Epithelial cell of prostate (primary cell): ENCODE data around the gene CYP1A2.
A peak's percentile ranks its signal among the peaks of the same experiment; 100 is the strongest.
"Not testable (repeated sequence)": the region's sequence is repeated elsewhere in the genome, so short reads cannot be mapped to it uniquely, and the experiment has no call there.

ENCODE experiments used
- DNase-seq: peaks from one replicate; pipeline ENCODE4 v3.0.0-alpha.2; 2011; ENCODE audit warnings: low read depth, low spot score
- H3K27ac ChIP-seq: fragments of 450-650 bp; 2 replicates; pipeline ENCODE4 v1.5.1; 2017; ENCODE audit warnings: mild to moderate bottlenecking

The CYP1A2 gene

DNA sequence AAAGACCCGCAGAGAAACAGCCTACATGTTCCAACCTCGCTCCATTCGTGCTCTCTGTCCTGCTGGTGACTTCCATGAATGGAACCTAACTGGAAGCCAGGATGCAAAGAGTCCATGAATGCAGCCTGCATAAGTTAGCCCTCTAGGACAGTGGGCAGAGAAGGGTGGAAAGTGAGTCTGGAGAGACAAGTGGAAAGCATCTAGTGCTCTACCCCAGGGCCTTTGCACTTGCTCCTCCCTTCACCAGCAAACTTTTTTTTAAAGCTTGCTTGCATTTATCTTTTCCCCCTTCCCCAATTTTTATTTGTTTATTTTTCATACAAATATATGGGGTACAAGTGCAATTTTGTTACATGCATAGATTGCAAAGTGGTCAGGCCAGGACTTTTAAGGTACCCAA is 15.4 kb upstream of the CYP1A2 start:
- H3K27ac ChIP-seq, result no peak overlapping the region
- DNase-seq, result no peak

DNA sequence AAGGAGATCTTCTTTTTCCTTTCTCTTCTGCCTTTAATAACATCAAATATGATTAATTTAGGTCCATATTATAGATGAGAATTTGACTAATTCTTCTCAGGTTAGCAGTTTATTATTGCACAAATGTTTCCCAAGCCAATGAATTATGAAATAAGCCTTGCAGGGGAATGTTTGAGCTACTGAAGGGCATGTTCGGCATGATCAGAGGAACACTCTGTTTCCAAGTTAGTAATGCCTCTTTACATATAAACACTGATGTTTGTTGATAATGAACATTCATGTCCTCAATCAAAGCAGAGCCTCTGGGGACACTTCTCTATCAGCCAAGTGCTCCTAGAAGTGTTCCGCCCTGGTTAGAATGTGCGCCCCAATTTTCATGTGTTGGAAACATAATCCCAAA is 13.3 kb upstream of the CYP1A2 start:
- no peak overlapping the region for H3K27ac ChIP-seq
- no peak for DNase-seq

DNA sequence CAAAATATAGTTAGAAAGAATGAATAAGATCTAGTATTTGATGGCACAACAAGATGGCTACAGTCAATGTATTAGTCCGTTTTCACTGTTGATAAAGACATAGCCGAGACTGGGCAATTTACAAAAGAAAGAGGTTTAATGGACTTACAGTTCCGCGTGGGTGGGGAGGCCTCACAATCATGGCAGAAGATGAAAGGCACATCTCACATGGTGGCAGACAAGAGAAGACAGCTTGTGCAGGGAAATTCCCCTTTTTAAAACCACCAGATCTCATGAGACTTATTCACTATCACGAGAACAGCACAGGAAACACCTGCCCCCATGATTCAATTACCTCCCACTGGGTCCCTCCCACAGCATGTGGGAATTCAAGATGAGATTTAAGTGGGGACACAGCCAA is 10.4 kb upstream of the CYP1A2 start:
- DNase-seq, H3K27ac ChIP-seq: not testable (repeated sequence)

DNA sequence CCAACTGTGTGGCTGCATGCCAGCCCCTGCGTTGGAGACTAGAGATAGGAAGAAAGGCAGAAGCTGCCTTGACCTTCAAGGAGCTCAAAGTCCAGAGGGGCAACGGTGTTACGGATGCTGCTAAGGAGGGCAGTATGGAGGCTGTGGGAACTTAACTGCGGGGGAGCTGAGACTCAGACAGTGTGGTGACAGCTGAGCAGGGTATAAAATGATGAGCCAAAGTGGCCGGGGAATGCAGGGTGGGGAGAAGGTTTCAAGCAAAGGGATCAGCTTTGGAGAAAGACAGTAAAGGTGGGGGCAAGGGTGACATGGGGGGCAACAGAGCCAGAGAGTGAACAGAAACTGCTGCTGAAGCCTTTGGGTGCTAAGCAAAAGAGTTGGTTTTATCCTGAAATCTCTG is 6.2 kb upstream of the CYP1A2 start:
- no peak overlapping the region for H3K27ac ChIP-seq
- no peak for DNase-seq

DNA sequence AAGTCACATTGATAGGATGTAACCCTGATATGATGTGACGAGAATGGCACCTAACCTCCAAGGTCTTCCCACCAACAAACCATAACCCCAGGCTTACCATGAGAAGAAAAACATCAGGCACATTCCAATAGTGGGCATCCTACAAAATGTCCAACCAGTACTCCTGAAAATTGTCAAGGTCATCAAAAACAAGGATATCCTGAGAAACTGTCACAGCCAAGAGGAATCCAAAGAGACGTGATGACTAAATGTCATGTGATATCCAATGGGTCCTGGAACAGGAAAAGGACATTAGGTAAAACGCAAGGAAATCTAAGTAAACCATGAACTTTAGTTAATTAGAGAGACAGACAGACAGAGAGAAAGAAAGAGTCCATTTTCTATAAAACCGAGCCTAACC is 2.3 kb upstream of the CYP1A2 start:
- no peak overlapping the region for H3K27ac ChIP-seq

DNA sequence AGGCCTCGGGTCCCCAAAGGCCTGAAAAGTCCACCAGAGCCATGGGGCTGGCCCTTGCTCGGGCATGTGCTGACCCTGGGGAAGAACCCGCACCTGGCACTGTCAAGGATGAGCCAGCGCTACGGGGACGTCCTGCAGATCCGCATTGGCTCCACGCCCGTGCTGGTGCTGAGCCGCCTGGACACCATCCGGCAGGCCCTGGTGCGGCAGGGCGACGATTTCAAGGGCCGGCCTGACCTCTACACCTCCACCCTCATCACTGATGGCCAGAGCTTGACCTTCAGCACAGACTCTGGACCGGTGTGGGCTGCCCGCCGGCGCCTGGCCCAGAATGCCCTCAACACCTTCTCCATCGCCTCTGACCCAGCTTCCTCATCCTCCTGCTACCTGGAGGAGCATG is 1.2 kb downstream of the CYP1A2 start:
- no peak overlapping the region for H3K27ac ChIP-seq

More for the DNA sequence above, 2.3 kb upstream of the CYP1A2 start:
- no peak for DNase-seq

DNA sequence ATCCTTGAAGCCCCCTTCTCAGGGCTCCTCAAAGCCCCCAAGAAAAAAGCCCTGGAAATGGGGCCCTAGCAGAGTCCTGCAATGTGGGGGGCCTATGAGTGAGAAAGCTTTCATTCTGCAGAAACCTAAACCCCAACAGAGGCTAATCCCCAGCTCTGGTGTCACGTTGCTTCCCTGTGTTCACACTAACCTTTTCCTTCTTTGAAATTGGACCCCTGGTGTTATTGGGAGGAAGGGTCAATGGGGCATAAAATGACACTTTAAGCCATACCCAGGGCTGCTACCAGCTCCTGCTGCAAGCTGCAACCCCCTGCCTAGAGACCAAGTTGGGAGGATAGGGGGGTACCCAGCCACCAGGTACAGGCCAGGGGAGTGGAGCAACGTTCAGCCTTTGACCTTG is 2.1 kb downstream of the CYP1A2 start:
- H3K27ac ChIP-seq, result no peak overlapping the region
- no peak for DNase-seq

More for the DNA sequence above, 1.2 kb downstream of the CYP1A2 start:
- no peak for DNase-seq

DNA sequence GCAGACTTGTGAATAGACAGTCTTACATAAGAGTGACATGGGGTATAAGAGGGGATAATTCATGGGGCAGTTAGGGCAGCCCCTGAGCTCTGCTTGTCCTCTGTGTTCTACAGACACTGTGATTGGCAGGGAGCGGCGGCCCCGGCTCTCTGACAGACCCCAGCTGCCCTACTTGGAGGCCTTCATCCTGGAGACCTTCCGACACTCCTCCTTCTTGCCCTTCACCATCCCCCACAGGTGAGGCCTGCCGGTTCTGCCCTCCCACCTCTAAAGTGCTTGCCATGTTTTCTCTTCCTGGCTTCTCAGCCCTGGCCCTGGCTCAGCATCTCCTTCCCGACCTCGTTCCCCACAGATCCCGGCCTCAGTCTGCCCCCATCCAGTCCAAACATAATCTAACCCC is 3.4 kb downstream of the CYP1A2 start:
- no peak for DNase-seq
- no peak overlapping the region for H3K27ac ChIP-seq

DNA sequence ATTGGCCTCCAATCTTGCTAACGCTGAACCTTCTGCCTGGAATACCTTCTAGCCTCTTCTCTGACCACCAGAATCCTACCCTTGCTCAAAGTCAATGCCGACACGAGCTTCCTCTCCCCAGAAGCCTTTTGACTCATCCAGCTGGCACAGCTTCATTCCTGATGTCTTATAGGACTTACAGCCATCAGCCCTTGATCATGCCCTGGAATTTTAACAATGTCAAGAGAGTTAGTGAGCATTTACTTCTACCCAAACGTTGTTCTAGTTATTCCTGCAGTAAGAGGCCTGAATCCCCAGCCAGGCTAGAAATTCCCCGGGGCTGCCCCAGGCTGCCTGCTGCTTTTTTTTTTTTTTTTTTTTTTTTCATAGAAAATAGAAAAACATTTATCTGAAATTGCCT is 3.9 kb downstream of the CYP1A2 start:
- peak; percentile 29 for DNase-seq

DNA sequence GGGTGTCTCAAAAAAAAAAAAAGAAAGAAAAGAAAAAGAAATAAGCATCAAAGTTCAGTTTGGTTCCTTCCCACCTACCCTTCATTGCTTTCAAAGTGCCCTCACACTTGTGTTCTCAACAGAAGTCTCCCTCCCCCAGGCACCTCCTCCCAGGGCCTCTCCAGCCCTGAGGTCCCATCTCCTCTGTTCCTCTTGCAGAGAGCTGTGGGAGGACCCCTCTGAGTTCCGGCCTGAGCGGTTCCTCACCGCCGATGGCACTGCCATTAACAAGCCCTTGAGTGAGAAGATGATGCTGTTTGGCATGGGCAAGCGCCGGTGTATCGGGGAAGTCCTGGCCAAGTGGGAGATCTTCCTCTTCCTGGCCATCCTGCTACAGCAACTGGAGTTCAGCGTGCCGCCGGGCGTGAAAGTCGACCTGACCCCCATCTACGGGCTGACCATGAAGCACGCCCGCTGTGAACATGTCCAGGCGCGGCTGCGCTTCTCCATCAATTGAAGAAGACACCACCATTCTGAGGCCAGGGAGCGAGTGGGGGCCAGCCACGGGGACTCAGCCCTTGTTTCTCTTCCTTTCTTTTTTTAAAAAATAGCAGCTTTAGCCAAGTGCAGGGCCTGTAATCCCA is 6.1 kb downstream of the CYP1A2 start:
- DNase-seq, result no peak
- H3K27ac ChIP-seq, result no peak overlapping the region

More for the DNA sequence above, 3.9 kb downstream of the CYP1A2 start:
- H3K27ac ChIP-seq, result no peak overlapping the region

DNA sequence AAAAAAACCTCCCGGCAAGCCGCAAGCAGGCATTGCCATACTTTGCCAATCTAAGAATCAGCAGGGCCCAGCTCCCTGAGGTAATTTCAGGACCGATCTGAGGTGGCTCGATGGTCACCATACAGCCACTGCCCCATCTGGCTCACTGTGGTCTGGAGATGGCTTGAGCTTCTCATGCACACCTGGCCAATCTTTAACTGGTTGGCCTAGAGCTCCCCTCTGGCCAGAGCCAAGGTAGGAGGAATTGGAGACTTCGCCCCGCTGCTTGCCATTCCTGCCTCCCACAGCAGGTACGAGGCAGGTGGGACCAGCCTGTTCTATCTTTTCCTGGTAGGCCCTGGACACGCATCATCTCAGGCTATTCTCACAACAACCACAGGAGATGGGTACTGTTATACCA is 10.1 kb downstream of the CYP1A2 start:
- H3K27ac ChIP-seq, result no peak overlapping the region
- DNase-seq, result no peak

DNA sequence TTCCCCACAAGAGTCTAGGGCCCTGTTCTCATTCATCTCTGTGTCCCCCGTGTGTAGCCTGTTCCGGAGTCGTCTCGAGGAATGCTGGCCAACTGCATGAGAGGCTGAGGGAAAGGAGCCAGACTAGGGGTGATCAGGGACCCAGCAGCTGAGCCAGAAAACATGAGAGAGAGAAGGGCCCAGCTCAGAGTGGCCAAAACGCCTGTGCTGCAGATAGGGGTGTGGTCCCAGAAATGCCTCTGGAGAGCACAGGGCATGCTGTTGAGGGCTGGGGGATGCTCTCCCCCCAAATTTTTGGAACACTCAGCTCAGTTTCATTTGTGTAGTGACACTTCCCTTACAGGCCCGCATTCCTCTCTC is 14.1 kb downstream of the CYP1A2 start:
- H3K27ac ChIP-seq, result no peak overlapping the region
- DNase-seq, result no peak

DNA sequence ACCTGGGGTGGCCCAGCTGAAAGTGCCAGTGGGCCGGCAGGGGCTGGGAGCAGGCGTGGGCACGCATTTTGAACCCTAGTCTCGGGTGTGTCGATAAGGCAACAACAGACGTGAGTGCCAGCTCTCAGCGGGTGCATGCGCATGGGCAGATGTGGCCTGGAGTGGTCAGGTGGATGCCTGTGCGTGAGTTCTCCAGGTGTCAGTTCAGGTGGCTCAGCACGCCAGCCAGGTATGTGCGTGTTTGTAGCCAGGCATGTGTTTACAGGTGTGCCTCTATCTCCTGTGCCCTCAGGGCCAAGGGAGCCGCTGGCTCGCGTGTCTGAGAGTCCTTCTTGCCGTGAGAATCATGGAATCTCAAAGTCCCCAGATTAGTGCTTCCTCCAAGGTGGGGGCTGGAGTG is 14.8 kb downstream of the CYP1A2 start:
- no peak overlapping the region for H3K27ac ChIP-seq
- peak; percentile 86 for DNase-seq

DNA sequence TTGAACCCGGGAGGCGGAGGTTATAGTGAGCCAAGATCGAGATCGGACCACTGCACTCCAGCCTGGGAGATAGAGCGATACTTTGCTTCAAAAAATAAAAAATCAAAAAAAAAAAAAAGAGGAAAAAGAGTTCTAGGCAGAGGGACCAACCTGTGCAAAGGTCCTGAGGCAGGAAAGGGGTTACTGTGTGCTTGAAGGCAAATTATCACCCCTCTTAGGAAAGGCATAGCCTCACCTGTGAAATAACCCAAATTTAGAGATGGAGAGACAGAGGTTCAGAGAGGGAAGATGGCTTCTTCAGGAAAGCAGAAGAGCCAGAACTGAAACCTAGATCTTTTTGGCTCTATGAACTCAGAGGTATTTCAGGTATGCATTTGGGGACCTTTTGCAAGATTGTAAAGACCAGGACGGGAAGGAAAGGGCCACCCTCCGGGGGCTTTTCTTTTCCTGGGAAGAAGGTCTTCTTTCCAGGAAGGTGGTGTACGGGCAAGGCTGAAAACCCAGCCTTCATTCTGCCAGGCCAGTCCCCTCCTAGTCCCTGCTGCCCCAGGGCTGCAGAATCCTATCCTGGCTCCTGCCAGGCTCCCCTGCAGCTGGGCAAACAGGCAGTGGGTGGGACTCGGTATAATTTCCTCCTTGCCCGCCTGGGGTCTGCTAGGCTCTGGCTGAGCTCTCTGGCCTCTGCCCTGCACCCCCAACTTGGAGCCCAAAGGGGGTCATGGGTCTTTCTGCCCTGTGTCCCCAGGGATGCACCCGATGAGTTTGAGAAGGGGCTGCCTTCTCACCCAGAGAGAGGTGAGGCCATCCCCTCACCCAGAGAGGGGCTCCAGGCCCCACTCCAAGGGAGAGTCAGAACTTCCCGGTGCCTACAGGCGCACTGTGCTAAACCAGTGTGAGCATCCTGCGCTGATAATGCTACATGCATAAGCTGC is 18.8 kb downstream of the CYP1A2 start:
- no peak overlapping the region for H3K27ac ChIP-seq
- no peak for DNase-seq

DNA sequence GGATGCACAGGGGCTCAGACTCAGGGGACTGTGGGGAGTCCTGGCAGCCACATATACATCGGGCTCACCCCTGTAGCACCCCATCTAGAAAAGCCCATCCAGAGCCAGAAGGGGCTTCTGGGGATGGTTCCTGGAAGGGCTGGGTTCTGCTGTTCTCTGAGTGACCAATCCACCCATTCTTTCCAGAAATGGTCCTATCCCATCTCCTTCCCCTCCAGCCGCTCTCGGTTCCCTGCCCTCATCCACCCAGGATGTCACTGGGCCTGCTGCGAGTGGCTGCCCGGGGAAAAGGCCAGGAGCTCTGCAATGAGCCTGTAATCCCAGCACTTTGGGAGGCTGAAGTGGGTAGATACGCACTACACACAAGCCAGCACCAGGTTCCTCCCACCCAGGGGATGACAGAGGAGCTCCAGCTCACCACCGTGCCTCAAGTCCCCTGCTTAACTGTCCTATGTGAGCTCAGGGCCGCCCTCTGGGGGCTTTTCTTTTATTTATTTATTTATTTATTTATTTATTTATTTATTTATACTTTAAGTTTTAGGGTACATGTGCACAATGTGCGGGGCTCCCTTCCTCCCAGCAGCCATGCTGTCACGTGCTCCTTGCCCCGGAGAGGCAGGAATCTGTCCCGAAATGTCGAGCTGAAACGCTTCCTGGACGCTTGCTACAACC is 19.6 kb downstream of the CYP1A2 start:
- DNase-seq, result no peak
- no peak overlapping the region for H3K27ac ChIP-seq

DNA sequence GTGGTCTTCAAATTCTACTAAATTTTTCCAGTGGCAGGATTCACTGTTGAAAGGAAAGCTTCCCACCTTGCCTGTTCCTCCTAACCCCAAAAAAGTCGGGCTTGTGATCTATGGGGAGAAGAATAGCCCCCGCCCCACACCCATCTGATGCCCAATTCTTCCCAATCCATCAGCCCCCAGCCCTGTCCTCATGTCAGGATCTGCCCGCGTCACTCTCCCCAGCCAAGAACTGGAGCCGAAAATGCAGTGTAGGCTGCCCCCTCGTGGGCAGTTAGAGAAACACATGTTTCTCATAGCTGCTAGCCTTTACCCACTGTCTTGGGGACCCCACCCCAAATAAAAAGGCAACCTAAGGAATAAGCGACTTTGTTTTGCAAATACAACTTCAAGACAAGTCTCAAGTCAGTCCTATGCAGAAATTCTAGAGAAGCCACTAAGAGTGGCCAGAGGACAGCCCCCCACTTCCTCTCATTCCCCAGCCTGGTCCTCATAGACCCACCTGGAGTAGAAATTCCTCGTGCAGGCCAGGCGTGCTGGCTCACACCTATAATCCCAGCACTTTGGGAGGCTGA is 20.2 kb downstream of the CYP1A2 start:
- H3K27ac ChIP-seq, result no peak overlapping the region
- DNase-seq, result no peak

DNA sequence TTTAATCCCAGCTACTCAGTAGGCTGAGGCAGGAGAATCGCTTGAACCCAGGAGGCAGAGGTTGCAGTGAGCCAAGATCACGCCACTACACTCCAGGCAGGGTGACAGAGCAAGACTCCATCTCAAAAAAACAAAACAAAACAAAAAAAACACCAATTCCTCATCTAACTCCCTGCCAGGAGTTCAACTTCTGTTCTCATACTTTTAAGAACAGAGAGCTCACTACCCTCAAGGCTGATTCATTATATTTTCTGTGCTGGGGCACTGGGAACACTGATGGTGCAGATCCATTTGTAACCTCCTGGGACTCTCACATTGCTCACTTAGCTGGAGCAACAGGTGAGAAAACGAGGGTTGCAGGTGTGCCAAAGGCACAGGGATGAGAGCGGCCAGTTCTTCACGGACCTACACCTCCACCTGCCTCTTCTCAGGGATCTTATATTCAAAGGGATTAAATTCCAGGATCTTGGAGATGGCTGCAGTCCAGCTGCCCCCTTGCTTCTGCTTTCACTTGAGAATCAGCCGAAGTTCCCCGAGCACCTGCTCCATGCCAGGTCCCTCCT is 20.9 kb downstream of the CYP1A2 start:
- no peak overlapping the region for H3K27ac ChIP-seq
- no peak for DNase-seq

DNA sequence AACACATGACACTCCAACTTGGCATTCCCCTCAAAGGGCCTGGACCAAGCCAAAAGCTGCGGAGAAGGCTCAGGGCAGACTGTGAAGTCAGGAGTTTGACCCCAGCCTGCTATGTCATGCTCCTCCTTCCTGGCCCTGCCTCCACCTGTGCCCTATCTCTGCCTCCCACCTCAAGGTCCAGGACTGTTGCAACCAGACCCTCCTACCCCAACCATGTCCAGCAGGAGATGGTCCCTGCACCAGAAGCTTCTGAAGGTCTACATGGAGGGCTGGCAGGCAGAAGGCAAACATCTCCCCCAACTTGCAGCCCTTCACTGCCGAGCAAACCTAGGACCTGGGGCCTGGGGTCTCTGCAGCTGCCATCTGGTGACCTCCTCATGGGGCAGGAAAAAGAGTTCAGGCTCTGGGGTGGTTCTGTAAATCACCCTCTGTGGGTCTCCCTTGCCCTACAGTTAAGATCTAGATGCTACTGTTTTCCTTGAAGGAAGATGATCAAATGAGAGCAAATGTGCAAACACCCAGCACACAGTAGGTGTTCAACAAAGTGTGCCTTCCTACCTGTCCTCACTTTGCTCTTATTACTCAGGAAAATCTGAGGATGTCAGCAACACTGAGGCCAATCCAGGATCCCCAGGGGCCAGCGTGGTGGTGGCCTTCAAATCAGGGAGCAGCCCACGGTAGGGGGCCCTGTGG is 21.7 kb downstream of the CYP1A2 start:
- DNase-seq, result no peak
- H3K27ac ChIP-seq, result no peak overlapping the region

DNA sequence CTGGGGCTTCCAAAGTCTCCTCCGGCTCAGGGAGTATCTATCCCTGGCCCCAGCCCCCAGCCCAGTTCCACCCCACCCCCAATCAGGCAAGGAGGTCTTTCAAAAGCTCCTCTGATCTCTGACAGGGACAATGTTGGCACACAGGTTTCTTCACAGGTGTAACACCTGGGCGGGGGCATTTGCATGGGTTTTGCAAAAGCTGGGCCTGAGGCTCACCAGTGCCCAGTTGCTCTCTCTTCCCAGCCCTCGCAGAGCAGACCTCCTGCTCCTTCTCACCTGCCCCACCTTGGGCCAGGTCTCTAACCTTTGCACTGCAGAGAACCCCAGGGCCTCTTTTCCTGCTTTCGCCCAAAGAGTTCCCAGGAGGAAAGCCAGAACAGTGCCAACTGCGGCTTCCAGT is 24.7 kb downstream of the CYP1A2 start:
- H3K27ac ChIP-seq, result peak overlapping the region; percentile 1
- no peak for DNase-seq

DNA sequence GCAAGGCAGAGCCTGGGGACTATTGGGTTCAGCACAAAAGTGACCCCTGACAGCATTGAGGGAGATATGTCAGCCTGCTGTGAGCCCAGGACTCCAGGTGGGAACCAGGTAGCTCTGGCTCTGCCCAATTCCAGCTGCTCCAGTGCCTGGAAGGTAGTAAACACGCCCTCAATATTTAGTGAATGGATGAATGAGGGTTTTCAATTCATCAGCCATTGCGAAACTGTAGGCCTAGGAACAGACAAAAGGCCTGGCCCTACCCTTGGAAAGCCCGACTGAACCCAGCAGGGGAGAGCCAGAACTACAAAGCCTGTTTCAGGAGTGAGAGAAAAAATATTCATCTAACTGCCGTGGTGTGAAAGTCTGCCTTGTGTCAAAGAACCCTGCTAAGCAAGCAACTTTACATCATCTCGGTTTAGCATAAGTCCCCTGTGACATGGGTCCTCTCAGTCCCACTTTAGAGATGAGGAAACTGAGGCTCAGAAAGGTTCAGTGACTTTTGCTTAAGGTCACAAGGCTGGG is 25.1 kb downstream of the CYP1A2 start:
- H3K27ac ChIP-seq, result peak overlapping the region; percentile 1
- DNase-seq, result peak; percentile 10
